NCI-H1417 (cell line): Measurements from ENCODE around the gene GPRASP1.

Experiments used
- DNase-seq, 3 experiments: peaks; one replicate each; lab custom pipeline; 2025; lab: John Stamatoyannopoulos, UW

The GPRASP1 gene

DNA sequence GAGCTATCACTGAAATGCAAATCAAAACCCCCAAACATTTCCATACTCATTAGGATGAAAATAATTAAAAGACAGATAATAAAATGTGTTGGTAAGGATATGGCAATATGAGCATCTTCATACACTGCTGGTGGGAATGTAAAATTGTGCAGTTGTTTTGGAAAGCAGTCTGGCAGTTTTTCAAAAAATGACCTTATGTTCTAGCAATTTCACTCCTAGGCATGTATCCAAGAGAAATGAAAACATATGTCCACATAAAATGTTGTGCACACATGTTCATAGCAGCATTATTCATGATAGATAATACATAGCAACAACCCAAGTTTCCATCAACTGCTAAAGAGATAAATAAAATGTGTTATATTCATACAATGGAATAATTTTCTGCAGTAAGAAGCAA, 46.2 kb downstream of the GPRASP1 start:
- DNase-seq = no peak
